ENCODE measurements around the gene NANOS2.
A peak's percentile ranks its signal among the peaks of the same experiment; 100 is the strongest.
"Not testable (repeated sequence)": the region's sequence is repeated elsewhere in the genome, so short reads cannot be mapped to it uniquely, and the experiment has no call there.

The NANOS2 gene

GRCh38 chr19:45927565-45928261 is 13.1 kb upstream of the NANOS2 start:
- DNase-seq: peak; percentile 95

GRCh38 chr19:45924891-45925447 is 10.4 kb upstream of the NANOS2 start:
- no peak for DNase-seq

DNA sequence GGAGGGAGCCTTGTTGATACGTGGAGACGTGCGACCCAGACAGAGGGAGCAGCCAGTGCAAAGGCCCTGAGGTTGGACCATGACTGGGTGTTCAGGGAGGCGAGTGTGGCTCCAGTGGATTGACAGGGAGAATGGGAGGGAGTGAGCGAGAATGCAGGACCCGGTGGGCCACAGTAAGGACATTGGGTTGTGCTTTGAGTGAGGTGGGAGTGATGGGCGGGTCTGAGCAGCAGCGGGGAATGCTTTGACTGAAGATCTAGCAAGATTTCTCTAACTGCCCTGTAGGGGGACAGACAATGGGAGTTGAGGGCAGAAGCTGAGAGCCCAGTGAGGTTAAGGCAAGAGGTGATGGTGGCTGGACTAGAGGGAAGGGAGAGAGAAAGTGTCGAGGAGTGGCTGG is 7.7 kb upstream of the NANOS2 start:
- peak; percentile 27 for DNase-seq

- DNase-seq: peak; percentile 56
These were observed 5.9 kb upstream of the NANOS2 start for GRCh38 chr19:45920458-45920857.

- no peak for DNase-seq
These were observed 5.1 kb upstream of the NANOS2 start for GRCh38 chr19:45919678-45920077.

DNA sequence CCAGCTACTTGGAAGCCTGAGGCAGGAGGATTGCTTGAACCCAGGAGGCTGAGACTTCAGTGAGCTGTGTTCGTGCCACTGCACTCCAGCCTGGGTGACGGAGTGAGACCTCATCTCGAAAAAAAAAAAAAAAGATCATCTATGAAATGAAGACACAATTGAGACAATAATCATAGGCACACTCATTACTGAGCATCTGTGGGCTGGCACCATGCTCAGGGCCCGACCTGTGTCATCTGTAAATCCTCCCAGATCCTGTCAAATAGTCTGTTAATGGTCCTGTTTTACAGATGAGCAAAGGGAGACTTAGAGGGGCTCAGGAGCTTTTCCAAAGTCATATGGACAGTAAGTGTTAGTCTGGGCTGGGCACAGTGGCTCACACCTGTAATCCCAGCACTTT is 4.1 kb upstream of the NANOS2 start:
- peak; percentile 35 for DNase-seq

- peak; percentile 62 for DNase-seq
These were observed 3.0 kb upstream of the NANOS2 start for GRCh38 chr19:45917421-45918091.

- DNase-seq: no peak
These were observed 3.3 kb downstream of the NANOS2 start for GRCh38 chr19:45911291-45911690.

DNA sequence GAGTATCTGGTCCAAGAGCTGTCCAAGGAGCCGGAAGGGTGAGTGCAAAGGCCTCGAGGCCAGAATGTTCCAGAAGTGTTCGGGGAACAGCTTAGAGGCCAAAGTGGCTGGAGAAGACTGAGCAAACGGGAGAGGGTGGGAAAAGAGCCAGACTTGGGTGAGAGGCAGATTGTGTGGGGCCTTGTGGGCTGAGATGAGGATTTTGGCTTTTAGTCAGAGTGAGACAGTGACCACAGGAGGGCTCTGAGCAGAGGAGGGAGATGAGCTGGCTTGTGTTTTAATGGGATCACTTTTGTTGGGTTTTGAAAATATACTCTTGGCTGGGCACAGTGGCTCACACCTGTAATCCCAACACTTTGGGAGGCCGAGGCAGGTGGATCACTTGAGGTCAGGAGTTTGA is 5.6 kb downstream of the NANOS2 start:
- no peak for DNase-seq

DNA sequence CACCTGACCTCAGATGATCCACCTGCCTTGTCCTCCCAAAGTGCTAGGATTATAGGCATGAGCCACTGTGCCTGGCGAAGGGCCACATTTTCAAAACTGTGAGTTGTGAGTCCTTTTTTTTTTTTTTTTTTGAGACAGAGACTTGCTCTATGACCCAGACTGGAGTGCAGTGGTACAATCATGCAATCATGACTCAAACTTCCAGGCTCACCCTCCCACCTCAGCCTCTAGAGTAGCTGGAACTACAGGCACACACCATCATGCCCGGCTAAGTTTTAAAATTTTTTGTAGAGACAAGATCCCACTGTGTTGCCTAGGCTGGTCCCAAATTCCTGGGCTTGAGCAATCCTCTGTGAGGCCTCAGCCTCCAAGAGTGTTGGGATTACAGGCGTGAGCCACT is 8.4 kb downstream of the NANOS2 start:
- DNase-seq: no peak

DNA sequence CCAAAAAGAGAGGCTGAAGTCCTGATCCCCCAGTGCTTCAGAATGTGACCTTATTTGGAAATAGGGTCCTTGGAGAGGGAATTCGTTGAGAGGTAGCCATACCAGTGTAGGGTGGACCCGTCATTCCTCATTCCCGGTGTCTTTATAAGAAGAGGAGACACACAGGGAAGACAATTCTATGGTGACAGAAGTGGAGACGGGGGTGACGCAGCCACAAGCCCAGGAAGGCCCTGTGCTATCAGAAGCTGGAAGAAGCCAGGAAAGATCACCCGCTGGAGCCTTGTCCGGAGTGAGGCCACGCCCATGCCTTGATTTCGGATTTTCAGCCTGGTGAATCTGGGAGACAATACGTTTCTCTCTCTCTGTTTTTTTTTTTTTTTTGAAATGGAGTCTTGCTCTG is 9.6 kb downstream of the NANOS2 start:
- DNase-seq: no peak

GRCh38 chr19:45902651-45903625 is 11.6 kb downstream of the NANOS2 start:
- DNase-seq: peak; percentile 100

DNA sequence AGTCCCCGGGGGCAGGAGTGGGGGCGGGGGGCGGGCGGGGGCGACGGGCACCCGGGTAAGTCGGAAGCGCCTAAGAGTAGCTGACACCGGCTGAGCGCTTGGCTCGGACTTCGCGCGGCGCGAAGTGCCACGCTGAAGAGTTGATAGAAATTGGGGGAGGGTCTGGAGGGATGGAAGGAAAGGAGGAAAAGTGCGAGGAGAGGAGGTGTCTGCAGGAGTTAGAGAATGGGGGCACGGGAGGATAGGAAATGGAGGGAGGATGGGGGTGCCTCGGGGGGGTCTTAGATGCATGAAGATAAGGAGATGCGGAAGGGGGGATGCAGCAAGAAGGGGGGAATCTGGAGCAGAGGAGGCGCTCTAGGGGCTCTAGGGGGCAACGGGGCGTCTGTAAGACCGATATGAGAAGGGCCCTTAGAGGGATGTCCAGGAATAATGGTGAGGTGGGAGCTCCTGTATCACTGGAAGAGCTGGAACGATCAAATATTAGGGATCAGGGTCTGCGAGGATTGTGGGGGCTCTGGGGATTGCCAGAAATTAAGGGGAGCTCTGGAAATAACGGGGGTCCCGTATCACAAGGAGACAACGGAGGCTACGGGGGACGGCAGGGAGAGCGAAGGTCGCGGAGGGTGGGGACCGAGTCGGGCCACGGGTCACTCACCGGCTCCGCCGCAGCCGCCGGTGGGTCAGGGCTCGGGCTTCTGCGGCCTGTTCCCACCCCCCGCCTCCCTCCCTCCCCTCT is 12.5 kb downstream of the NANOS2 start, which contains the start of gene MYPOP:
Gene MYPOP (minus strand): TSS at position 702 of the 739 bp plus-strand sequence. CDS start 840 bp downstream, outside the sequence.
- DNase-seq: no peak

DNA sequence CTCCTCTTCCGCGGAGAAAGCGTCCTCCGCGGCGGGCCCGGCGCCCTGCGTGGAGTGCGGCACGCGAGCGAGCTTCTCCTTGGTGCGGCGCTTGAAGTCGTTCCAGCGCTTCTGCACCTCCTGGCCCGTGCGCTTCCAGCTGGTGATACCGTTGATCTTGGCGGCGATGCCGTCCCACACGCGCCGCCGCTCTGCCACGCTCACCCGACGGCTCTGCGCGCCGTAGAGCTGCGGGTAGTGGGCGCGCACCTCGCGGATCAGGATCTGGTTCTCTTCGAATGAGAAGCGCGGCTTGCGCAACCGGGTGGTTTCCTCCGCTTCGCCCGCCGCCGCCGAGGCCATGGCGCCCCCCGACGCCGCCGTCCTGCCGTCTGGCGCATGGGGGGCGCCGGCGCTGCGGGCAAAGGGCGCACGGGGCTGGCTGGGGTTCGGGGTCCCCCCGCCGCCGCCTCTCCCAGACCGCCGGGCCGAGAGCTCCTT is 13.1 kb downstream of the NANOS2 start:
- DNase-seq: peak; percentile 42

DNA sequence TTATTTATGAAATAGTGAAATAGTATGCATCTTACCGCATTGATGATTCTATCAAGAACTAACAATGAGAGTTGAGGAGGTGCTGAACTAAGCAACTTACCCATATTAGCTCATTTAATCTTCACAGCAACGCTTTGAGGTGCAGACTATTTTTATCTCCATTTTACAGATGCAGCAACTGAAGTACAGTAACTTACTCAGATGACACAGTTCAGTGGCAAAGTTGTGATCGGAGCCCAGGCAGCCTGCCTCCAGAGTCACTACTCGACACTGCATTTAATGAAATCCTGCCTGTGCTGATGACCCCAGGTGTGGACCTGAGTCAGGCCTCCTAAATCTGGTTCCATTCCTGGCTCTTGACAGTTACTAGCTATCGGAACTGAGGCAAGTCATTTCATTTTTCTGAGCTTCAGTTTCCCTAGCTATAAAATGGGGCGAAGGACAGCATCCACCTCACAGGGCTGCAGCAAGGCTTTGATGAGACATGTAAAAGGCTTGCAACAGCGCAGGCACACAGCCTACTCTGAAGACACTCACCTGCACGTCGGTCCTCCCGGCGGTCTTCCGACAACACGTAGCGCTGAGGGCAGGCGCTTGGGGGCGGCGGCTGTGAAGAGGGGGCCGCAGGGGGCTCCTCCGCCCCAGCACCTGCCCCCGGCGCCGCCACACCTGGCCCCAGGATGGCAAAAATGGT is 13.7 kb downstream of the NANOS2 start:
- DNase-seq: no peak

GRCh38 chr19:45899919-45900589 is 14.5 kb downstream of the NANOS2 start:
- no peak for DNase-seq

- no peak for DNase-seq
These were observed 15.3 kb downstream of the NANOS2 start for GRCh38 chr19:45899253-45899652.

DNA sequence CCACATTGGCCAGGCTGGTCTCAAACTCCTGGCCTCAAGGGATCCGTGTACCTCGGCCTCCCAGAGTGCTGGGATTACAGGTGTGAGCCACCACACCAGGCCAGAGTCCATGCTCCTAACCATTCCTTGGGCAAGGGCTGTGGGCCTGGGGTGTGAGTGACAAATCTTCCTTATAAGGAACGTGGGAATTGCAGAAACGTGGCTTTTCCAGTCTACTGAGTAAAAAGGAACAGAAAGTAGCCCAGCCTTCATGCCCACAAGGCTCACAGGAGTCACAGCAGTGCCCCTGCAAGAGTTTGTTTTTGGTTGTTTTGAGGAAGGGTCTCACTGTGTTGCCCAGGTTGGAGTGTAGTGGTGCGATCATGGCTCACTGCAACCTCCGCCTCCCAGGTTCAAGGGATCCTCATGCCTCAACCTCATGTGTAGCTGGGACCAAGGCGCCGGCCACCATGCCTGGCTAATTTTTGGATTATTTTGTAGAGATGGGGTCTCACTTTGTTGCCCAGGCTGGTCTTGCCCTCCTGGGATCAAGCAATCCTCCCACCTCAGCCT is 17.2 kb downstream of the NANOS2 start:
- DNase-seq: no peak

DNA sequence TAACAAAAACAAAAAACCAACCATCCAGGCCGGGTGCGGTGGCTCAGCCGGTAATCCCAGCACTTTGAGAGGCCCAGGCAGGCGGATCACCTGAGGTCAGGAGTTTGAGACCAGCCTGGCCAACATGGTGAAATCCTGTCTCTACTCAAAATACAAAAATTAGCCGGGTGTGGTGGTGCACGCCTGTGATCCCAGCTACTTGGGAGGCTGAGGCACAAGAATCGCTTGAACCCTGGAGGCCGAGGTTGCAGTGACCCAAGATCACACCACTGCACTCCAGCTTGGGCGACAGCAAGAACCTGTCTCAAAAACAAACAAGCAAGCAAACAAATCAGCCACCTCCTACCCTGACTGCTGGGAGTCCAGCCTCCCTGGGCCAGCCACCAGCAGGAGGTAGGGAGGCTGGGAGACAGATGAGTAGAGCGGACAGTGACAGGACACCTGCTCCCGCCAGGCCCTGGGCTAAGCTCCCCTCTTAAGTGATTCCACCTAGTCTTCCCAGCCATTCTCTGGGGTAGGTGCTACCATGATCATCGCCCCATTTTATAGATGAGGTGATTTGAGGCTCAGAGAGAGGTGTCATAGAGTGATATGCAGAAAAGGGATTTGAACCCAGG is 18.5 kb downstream of the NANOS2 start:
- not testable (repeated sequence) for DNase-seq

DNA sequence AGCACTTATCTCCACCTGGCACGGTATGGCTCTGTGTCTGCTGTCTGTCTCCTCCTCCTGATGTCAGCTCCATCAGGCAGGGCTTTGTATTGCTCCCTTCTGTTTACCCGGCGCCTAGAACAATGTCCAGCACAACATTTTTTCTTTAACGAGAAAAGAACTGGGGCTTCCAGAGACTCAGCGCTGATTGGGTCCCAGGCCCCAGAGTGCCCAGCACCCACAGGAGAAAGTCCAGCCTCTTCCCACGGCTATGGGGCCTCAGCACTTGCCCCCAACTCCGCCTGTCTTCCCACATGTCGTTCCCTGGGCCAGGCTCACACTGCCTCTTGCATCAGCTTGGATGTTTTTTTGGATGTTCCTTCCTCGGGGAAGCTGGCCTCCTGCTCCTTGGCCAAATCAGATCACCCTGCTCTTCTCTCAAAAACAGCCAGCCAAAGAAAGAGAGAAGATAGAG is 19.0 kb downstream of the NANOS2 start:
- no peak for DNase-seq
